ENCODE measurements around the gene DNPEP.

Gene DNPEP

GRCh38 chr2:219387306-219388120 lies at the start of gene DNPEP:
TSS of gene DNPEP (minus strand) at chr2:219387912. CDS start at chr2:219387794, 118 bp downstream.
- peak in 1 of 2 donors; percentile 95 for DNase-seq

GRCh38 chr2:219437141-219437540 lies 49.4 kb upstream of the DNPEP start:
- no peak for DNase-seq

GRCh38 chr2:219436491-219436890 lies 48.8 kb upstream of the DNPEP start:
- DNase-seq: no peak

GRCh38 chr2:219435701-219436100 lies 48.0 kb upstream of the DNPEP start:
- no peak for DNase-seq

GRCh38 chr2:219434718-219435525 lies 47.2 kb upstream of the DNPEP start, which contains the start of gene SPEG:
TSS of gene SPEG (plus strand) at chr2:219434843. CDS start at chr2:219434978, 135 bp downstream.
- no peak for DNase-seq

GRCh38 chr2:219434468-219434717 lies 46.7 kb upstream of the DNPEP start:
- DNase-seq: no peak

GRCh38 chr2:219433666-219434467 lies 46.2 kb upstream of the DNPEP start:
- no peak for DNase-seq

GRCh38 chr2:219430633-219431615 lies 43.2 kb upstream of the DNPEP start:
- DNase-seq: no peak

- no peak for DNase-seq
Observed at GRCh38 chr2:219429958-219430606, 42.4 kb upstream of the DNPEP start.

- no peak for DNase-seq
Observed at GRCh38 chr2:219428469-219428868, 40.8 kb upstream of the DNPEP start.

- DNase-seq: no peak
Observed at GRCh38 chr2:219426534-219427136, 38.9 kb upstream of the DNPEP start.

- no peak for DNase-seq
Observed at GRCh38 chr2:219426068-219426443, 38.3 kb upstream of the DNPEP start.

- no peak for DNase-seq
Observed at GRCh38 chr2:219425238-219426067, 37.7 kb upstream of the DNPEP start.

- DNase-seq: no peak
Observed at GRCh38 chr2:219423652-219424377, 36.1 kb upstream of the DNPEP start.

GRCh38 chr2:219422952-219423534 lies 35.3 kb upstream of the DNPEP start:
- DNase-seq: no peak

GRCh38 chr2:219421323-219421722 lies 33.6 kb upstream of the DNPEP start:
- DNase-seq: no peak

- DNase-seq: no peak
Observed at GRCh38 chr2:219420687-219421086, 33.0 kb upstream of the DNPEP start.

GRCh38 chr2:219419331-219420197 lies 31.9 kb upstream of the DNPEP start:
- DNase-seq: no peak
